Stimulated activated naive CD8-positive, alpha-beta T cell treated with anti-CD3 and anti-CD28 coated beads, Interleukin-15, Interleukin-2, amounts not matched to agents 100 ng/mL and 50 ng/mL, for 24 hours (primary cell): ENCODE data around the gene TMEFF1.

Experiments used
- H3K27ac Mint-ChIP-seq: one replicate; pipeline ENCODE4 v1.8.0; 2021; ENCODE audit warnings: mild to moderate bottlenecking, mixed read lengths
- H3K27me3 Mint-ChIP-seq: one replicate; pipeline ENCODE4 v1.8.0; 2021; ENCODE audit warnings: mixed read lengths
- H3K36me3 Mint-ChIP-seq: one replicate; pipeline ENCODE4 v1.8.0; 2021; ENCODE audit warnings: low read depth, mixed read lengths
- H3K4me1 Mint-ChIP-seq: one replicate; pipeline ENCODE4 v1.8.0; 2021; ENCODE audit warnings: low read depth, mixed read lengths
- H3K4me3 Mint-ChIP-seq: one replicate; pipeline ENCODE4 v1.8.0; 2021; ENCODE audit warnings: mild to moderate bottlenecking, mixed read lengths
- H3K9me3 Mint-ChIP-seq: one replicate; pipeline ENCODE4 v1.8.0; 2021; ENCODE audit warnings: mixed read lengths

The TMEFF1 gene

DNA sequence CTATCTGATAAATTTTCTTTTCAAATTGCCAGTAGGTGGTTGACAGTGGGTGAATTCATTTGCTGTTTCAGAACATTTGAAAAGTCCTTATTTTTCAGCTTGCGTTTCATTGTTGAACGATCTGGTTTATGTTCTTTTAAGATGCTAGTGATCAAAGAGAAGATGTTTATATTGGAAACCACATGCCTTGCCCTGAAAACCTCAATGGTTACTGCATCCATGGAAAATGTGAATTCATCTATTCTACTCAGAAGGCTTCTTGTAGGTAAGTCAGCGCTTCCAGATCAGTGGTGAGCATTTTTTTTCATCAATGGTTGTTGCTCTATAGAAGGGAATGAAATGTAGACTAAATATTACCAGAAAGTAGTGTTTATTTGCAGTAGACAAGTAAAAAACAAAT is 88.3 kb downstream of the TMEFF1 start:
- Mint-ChIP-seq H3K9me3 (no peaks in the 10 kb centered on the region), H3K27me3 (no peaks in the 10 kb centered on the region), H3K36me3 (no peaks in the 10 kb centered on the region), H3K4me3 (no peak overlapping the region), H3K4me1 (no peaks in the 10 kb centered on the region), H3K27ac (no peak overlapping the region)

DNA sequence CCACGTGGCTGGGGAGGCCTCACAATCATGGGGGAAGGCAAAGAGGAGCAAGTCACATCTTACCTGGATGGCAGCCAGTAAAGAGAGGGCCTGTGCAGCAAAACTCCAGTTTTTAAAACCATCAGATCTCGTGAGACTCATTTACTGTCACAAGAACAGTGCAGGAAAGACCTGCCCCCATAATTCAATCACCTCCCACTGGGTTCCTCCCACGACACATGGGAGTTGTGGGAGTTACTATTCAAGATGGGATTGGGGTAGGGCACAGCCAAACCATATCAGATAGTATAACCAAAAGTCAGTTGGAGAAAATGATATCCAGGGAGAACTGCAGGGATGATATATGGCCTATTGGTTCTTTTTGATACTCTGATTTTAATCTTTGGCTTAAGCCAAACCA is 94.9 kb downstream of the TMEFF1 start:
- Mint-ChIP-seq H3K27me3 (no peaks in the 10 kb centered on the region), H3K4me3 (no peak overlapping the region), H3K36me3 (peaks cover 4% of the 10 kb centered on the region), H3K9me3 (no peaks in the 10 kb centered on the region), H3K4me1 (no peaks in the 10 kb centered on the region), H3K27ac (no peak overlapping the region)

GRCh38 chr9:100573655-100574260 is 100.8 kb downstream of the TMEFF1 start:
- H3K36me3 Mint-ChIP-seq, result peaks cover 4% of the 10 kb centered on the region

GRCh38 chr9:100575006-100575405 is 102.1 kb downstream of the TMEFF1 start:
- Mint-ChIP-seq H3K9me3 (no peaks in the 10 kb centered on the region), H3K4me3 (no peak overlapping the region), H3K27ac (no peak overlapping the region), H3K27me3 (no peaks in the 10 kb centered on the region), H3K36me3 (peaks cover 4% of the 10 kb centered on the region), H3K4me1 (no peaks in the 10 kb centered on the region)

More at GRCh38 chr9:100573655-100574260, 100.8 kb downstream of the TMEFF1 start:
- Mint-ChIP-seq H3K9me3 (no peaks in the 10 kb centered on the region), H3K27ac (no peak overlapping the region), H3K4me3 (no peak overlapping the region), H3K27me3 (no peaks in the 10 kb centered on the region), H3K4me1 (no peaks in the 10 kb centered on the region)

GRCh38 chr9:100575765-100576386 is 102.9 kb downstream of the TMEFF1 start:
- H3K4me1 Mint-ChIP-seq, result no peaks in the 10 kb centered on the region
- H3K4me3 Mint-ChIP-seq, result no peak overlapping the region
- H3K9me3 Mint-ChIP-seq, result no peaks in the 10 kb centered on the region
- no peak overlapping the region for H3K27ac Mint-ChIP-seq
- no peaks in the 10 kb centered on the region for H3K36me3 Mint-ChIP-seq
- no peaks in the 10 kb centered on the region for H3K27me3 Mint-ChIP-seq

GRCh38 chr9:100577776-100578448 is 105.0 kb downstream of the TMEFF1 start, which contains the start of gene CAVIN4:
Gene CAVIN4 (plus strand): TSS chr9:100578079. CDS start chr9:100578144, 65 bp downstream.
- no peak within 1 kb of the TSS for H3K27ac Mint-ChIP-seq
- no peak within 1 kb of the TSS for H3K4me3 Mint-ChIP-seq

GRCh38 chr9:100578610-100579009 is 105.7 kb downstream of the TMEFF1 start:
- no peak overlapping the region for H3K4me3 Mint-ChIP-seq
- no peak overlapping the region for H3K27ac Mint-ChIP-seq
- H3K9me3 Mint-ChIP-seq, result no peaks in the 10 kb centered on the region
- no peaks in the 10 kb centered on the region for H3K36me3 Mint-ChIP-seq
- no peaks in the 10 kb centered on the region for H3K27me3 Mint-ChIP-seq
- H3K4me1 Mint-ChIP-seq, result no peaks in the 10 kb centered on the region

More at GRCh38 chr9:100577776-100578448, 105.0 kb downstream of the TMEFF1 start, which contains the start of gene CAVIN4:
- Mint-ChIP-seq H3K27me3 (no peaks in the 10 kb centered on the region), H3K36me3 (no peaks in the 10 kb centered on the region), H3K4me1 (no peaks in the 10 kb centered on the region), H3K9me3 (no peaks in the 10 kb centered on the region)

GRCh38 chr9:100579665-100580064 is 106.7 kb downstream of the TMEFF1 start:
- no peaks in the 10 kb centered on the region for H3K36me3 Mint-ChIP-seq
- no peaks in the 10 kb centered on the region for H3K4me1 Mint-ChIP-seq
- H3K27ac Mint-ChIP-seq, result no peak overlapping the region
- no peaks in the 10 kb centered on the region for H3K9me3 Mint-ChIP-seq
- H3K4me3 Mint-ChIP-seq, result no peak overlapping the region
- no peaks in the 10 kb centered on the region for H3K27me3 Mint-ChIP-seq

- H3K27ac Mint-ChIP-seq, result no peak overlapping the region
- H3K4me3 Mint-ChIP-seq, result no peak overlapping the region
- H3K27me3 Mint-ChIP-seq, result no peaks in the 10 kb centered on the region
- no peaks in the 10 kb centered on the region for H3K4me1 Mint-ChIP-seq
- no peaks in the 10 kb centered on the region for H3K9me3 Mint-ChIP-seq
- no peaks in the 10 kb centered on the region for H3K36me3 Mint-ChIP-seq
Measured at GRCh38 chr9:100580257-100580656, 107.3 kb downstream of the TMEFF1 start.

GRCh38 chr9:100581081-100581480 is 108.1 kb downstream of the TMEFF1 start:
- no peak overlapping the region for H3K27ac Mint-ChIP-seq
- no peak overlapping the region for H3K4me3 Mint-ChIP-seq

GRCh38 chr9:100581661-100582060 is 108.7 kb downstream of the TMEFF1 start:
- Mint-ChIP-seq H3K4me1 (no peaks in the 10 kb centered on the region), H3K9me3 (no peaks in the 10 kb centered on the region), H3K36me3 (no peaks in the 10 kb centered on the region), H3K27ac (no peak overlapping the region), H3K4me3 (no peak overlapping the region), H3K27me3 (no peaks in the 10 kb centered on the region)

More at GRCh38 chr9:100581081-100581480, 108.1 kb downstream of the TMEFF1 start:
- no peaks in the 10 kb centered on the region for H3K27me3 Mint-ChIP-seq
- no peaks in the 10 kb centered on the region for H3K9me3 Mint-ChIP-seq
- H3K36me3 Mint-ChIP-seq, result no peaks in the 10 kb centered on the region
- no peaks in the 10 kb centered on the region for H3K4me1 Mint-ChIP-seq

DNA sequence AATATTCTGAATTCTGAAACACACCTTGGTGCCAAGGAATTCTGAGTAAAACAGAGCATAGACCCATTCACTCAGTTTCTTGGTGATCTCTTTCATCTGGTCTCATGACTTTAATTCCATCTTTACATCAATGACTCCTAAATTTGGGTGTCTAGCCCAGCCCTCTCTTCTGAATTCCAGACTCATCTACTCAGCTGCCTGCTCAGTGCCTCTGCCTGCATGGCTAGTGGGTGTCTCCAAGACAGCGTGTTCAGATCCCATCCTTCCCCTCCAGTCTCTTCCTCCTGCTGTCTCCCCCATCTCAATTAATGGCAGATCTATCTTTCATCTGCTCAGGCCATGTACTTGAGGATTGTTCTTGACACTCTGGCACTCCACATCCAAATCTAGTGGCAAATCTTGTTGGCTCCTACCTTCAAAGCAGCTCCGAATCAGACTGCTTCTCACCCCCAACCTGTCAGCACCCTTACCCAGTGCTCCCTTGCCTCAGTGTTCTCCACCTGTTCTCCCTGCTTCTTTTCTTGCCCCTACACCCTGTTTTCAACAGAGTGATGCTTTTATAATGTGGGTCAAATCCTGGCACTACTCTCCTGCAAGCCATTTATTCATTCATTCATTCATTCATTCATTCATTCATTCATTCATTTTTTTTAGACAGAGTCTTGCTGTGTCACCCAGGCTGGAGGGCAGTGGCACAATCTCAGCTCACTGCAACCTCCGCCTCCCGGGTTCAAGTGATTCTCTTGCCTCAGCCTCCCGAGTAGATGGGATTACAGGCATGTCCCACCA is 110.3 kb downstream of the TMEFF1 start:
- no peak overlapping the region for H3K27ac Mint-ChIP-seq
- no peak overlapping the region for H3K4me3 Mint-ChIP-seq
- H3K9me3 Mint-ChIP-seq, result no peaks in the 10 kb centered on the region
- H3K4me1 Mint-ChIP-seq, result no peaks in the 10 kb centered on the region
- H3K36me3 Mint-ChIP-seq, result no peaks in the 10 kb centered on the region
- no peaks in the 10 kb centered on the region for H3K27me3 Mint-ChIP-seq

DNA sequence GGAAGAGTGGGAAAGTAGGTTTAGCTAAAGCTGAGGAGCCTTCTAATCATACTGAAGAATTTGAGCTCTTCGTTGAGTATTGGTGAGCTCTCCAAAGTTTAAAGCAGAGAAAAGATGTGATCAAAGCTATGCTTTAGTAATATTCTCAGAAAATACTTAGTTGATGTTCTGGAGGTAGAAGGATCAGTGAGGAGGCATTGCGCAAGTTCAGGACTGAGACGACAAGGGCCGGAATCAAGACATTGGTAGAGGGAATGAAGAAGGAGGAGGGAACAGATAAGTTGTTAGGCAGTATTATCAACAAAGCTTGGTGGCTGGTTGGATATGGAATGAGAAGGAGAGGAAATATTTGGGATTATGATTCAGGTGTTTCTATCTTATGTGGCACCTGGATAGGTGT is 112.0 kb downstream of the TMEFF1 start:
- no peak overlapping the region for H3K27ac Mint-ChIP-seq
- no peak overlapping the region for H3K4me3 Mint-ChIP-seq
- no peaks in the 10 kb centered on the region for H3K36me3 Mint-ChIP-seq
- no peaks in the 10 kb centered on the region for H3K9me3 Mint-ChIP-seq
- H3K27me3 Mint-ChIP-seq, result no peaks in the 10 kb centered on the region
- no peaks in the 10 kb centered on the region for H3K4me1 Mint-ChIP-seq

DNA sequence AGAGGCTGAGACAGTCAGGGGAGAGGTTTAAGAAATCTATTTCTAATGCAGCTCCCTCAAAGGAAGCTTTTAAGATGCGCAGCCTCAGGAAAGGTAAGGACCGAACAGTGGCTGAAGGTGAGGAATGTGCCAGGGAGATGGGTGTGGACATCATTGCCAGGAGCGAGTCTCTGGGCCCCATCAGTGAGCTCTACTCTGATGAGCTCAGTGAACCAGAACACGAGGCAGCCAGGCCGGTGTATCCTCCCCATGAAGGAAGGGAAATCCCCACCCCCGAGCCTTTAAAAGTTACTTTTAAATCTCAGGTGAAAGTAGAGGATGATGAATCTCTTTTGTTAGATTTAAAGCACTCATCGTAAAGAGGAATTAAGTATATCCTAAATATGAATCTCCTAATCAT is 113.1 kb downstream of the TMEFF1 start:
- Mint-ChIP-seq H3K27me3 (no peaks in the 10 kb centered on the region), H3K4me1 (no peaks in the 10 kb centered on the region), H3K27ac (no peak overlapping the region), H3K36me3 (no peaks in the 10 kb centered on the region), H3K4me3 (no peak overlapping the region), H3K9me3 (no peaks in the 10 kb centered on the region)

- no peaks in the 10 kb centered on the region for H3K27me3 Mint-ChIP-seq
- H3K4me3 Mint-ChIP-seq, result no peak overlapping the region
- H3K9me3 Mint-ChIP-seq, result no peaks in the 10 kb centered on the region
- H3K36me3 Mint-ChIP-seq, result no peaks in the 10 kb centered on the region
- H3K27ac Mint-ChIP-seq, result no peak overlapping the region
- H3K4me1 Mint-ChIP-seq, result no peaks in the 10 kb centered on the region
Measured at GRCh38 chr9:100587375-100587774, 114.4 kb downstream of the TMEFF1 start.
